Umbilical cord (tissue), 2 donors: ENCODE results near the gene NPSR1. TPM values are rescaled to one million over a fixed set of nuclear protein-coding genes. Genes with fewer than 3 reads are reported as not detected.
"Not testable (repeated sequence)": the region's sequence is repeated elsewhere in the genome, so short reads cannot be mapped to it uniquely, and the experiment has no call there.

Experiments used
- DNase-seq: peaks from one replicate; pipeline ENCODE4 v3.0.0-alpha.2; 2015; ENCODE audit warnings: low spot score
- total RNA-seq: library from RNA; depleted of rRNA; stranded (reverse); fragments of >200 nt; gene quantifications from one replicate; pipeline ENCODE4 v1.2.3, GENCODE V29; 2014; ENCODE audit warnings: low replicate concordance; ENCODE audit not compliant: insufficient read depth

Gene NPSR1
- total RNA-seq, 1 donor from 2014 or later: not detected

DNA sequence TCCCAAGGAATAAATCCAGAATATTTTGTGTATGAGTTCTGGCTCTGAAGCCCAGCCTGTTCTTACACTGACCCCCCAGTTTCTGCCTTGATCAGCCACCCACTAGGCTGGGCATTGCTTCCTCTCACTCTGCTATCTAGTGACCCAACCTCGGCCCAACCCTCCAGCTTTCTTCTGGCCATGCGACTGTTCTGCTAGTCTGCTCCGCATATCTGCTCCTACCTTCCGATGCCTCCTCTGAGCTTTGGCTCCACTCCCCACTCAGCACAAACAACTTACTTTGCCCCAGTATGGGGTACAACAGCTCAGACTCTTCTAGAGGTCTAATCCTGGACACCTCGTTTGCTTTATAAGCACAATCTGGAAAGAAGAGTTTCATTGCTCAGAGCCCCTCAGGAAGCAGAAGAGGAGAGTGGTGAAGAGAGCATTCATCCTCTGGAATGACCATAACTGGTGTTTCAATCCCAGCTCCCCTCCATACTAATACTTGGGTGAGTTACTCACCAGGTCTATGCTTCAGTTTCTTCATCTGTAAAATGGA is 99.6 kb downstream of the NPSR1 start:
- DNase-seq: no peak

DNA sequence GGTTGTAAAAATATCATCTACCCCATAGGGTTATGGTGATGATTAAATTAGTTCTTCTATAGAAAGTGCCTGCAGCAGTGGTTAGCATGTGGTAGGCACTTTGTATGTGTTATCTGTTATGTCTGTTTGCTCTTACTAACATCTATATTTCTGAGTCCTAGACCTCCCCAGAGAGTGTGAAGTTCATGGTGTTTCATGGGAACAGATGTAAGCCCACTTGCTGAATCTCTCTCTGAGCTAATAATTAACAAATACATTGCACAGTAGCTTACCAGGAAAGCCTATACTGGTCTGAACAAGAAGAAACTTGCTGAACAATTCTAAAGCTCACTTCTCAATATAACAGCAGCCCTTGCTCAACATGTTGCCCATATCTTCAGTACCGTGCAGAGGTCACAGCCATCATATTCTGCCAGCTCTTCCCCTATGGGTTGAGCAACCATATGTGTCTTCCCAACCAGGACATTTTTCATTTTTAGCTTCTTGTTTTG is 100.1 kb downstream of the NPSR1 start:
- no peak for DNase-seq

DNA sequence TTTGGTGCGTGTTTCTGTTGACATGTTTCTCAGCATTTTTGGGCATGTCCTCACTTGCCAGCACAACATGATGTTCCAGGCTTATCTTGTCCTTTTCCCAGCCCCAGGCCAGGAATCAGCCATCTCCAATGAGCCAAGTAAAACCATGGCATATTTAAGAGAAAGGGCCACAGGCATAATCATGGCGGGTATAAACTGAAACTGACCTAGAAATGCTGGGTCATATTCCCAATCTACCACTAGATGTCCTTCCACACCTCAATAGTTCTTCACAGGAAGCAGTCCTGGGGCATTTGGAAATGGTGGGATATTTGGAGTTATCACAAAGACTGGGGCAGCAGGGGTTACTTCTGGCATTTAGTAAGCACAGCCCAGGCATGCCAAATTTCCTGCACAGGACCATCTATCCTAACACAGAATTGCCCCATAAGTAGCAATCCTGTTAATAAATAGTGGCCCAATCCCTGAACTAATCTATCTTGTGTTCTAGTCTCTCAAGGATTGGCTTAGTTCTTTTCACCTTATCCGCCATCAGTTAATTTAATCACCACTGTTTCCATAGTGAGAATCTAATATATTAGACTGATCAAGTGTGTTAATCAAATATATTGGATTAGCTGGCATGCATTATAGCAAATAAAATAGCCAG is 101.6 kb downstream of the NPSR1 start:
- DNase-seq: peak; percentile 21

DNA sequence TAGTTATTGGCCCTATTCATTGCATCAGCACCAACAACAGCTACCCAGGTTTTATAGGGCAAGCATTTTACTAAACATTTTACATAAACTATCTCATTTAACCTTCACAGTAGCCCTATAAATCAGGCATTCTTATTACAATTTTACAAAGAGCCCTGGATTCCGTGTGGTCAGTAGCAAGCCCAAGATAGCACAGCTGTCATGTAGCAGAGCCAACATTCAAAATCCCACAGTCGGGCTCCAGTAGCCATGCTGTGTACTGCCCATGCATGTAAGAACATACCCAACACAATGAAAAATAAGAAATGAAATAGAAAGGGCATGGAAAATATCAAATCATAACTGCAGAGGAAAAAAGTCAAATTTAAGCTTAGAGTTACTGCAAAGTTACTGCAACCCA is 102.3 kb downstream of the NPSR1 start:
- DNase-seq: no peak

DNA sequence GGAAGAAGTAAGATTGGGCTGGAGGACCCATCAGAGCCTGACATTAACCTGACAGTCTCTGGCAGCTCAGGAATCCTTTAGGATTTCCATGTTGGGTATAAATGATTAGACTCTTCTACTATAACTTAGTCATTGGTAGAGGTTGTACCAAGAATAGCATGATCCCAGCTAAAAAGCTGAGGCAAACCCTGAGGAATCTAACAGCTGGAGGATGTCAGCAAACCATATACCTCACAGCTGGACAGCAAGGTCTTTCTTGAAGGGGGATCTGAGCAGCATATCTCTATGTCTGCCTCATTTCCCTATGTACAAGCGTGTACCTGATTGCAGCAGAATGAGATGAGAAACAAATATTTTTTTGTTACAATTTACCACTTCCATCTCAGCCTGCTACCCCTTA is 103.2 kb downstream of the NPSR1 start:
- peak; percentile 68 for DNase-seq

DNA sequence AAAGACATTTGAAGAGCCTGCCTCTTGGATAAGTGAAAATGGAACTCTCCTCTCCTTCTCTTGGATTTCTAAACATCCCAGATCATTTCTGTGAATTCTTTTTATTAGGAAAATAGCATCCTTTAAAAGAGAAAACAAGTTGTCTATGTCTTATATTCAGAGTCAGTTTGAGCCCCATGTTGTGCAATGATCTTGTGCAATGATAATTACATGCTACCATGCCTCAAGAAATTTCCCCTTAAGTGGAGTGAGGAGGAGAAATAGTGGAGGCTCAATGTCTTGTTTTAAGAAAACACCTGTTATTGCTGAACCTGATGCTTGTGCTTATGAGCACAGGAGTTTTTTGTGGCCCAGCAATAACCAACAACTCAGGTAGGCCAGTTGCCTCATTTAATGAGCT is 103.6 kb downstream of the NPSR1 start:
- DNase-seq: no peak

DNA sequence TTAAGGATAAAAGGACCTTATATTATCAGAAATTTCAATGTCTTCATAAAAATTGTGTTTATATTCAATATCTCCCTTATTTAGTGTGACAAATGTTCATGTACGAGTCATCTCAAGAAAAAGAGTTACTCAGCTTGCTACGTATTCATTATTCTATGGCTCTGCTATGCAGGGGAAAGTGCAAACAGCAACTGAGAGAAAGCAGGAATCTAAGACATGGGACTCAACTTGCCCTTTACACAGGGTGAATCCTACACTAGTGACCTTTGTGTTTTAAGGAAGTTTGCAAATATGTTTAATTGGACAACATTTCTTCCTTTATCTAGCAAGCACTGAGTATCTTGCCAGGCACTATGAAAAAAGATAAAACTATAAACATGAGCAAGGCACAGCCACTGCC is 104.7 kb downstream of the NPSR1 start:
- peak; percentile 16 for DNase-seq

DNA sequence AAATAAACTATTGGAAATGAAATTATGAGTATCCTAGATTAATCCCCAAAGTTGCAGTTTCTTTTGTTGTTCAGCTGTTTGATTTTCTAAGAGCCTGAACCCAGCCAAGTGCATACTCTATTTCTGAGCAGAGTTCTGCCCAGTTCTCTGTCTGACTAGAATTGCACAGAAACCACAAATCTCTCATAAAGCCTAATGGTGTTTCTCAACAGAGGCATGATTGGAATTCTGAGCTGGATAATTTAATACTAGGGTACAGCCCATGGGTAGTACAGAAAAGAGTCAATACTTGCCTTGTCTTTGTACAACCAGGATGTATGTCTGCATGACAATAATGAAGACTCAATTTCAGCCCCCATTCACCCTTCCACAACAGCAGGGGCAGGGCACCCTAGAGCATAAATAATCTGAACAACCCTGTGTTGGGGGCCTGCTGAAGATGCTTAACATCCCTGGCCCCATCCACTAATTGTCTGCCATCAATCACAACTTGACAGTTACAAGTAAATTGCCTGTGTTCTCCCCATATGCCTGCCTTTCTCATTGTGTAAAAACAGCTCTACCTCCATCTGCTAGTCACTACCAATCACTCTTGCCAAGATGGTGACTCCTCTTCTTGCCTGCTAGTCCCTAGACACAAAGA is 114.4 kb downstream of the NPSR1 start:
- DNase-seq: no peak

DNA sequence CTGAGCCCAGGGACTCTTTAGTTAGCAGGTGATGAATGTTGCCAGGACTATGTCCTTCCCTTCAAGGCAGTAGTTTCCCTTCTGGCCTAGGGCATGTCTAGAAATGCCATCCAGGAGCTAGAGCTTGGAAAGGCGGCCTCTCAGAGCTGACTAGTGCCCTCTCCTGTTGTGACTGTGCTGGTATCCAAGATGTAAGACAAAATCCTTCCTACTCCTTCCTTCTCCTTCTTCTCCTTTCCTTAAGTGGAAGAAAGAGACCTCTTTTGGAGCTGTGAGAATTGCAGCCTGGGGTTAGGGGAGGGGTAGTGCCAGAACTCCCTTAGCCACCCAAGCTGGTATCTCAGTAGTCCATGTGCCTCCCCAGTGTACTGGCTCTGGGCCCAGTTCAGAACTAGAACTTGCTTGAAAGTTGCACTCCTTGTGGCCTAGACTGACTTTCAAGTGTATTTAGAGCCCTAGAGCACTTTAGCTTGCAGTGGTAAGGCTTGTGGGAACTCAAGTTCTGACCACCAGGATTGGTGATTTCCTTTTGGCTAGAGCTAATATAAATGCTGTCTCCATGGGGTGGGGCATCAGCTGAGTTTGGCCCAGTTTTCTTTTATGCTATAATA is 118.8 kb downstream of the NPSR1 start:
- no peak for DNase-seq

DNA sequence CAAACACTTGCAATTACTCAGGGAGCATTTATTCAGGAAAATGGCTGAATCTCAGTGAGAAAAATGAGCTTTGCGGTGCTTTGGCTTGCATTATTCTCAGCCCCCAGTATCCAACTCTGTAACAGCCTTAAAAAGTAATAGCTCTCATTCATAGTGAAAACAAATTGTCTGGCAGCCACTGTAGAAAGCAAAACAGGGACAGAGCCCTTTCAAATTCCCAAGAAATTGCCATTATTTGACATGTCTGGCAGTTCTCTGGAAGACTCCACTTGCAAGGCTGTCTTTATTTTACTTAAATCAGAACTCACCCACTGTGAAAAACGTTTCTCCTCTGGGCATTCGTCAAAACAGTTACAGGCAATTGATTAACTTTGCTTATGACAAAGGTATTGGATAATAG is 122.5 kb downstream of the NPSR1 start:
- no peak for DNase-seq

DNA sequence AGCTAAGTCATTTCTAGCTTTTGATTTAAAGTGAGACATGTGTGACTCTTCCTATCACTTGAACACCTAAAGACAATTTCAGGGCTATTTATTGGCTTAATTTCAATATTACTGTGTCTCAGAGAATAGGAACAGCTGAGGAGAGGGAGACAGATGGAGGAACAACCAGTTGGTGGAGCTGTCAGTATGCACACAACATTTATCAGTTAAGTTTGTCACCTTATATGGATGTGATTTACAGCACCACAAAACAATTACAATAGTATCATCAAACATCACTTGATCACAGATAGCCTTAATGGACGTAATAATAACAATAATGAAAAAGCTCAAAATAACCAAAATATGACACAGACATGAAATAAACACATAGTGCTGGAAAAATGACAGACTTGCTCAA is 129.6 kb downstream of the NPSR1 start:
- DNase-seq: no peak

DNA sequence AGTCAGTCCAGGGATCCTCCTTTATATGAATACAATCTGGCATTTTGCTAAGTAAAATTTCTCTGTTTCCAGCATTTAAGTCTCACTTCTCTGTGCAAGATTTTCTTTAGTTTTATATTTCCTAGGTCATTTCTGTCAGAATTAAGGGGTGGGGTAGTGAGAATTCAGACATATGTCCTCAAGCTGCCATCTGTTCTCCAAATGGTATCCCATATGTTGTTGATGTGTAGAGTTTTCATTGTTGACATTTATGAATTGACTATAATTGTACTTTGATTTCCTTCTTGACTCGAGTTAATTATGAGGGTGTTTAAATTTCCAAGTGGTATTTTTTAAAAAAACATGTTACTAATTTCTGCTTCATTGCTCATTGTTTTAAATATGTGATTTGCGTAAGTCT is 148.8 kb downstream of the NPSR1 start:
- DNase-seq: no peak

DNA sequence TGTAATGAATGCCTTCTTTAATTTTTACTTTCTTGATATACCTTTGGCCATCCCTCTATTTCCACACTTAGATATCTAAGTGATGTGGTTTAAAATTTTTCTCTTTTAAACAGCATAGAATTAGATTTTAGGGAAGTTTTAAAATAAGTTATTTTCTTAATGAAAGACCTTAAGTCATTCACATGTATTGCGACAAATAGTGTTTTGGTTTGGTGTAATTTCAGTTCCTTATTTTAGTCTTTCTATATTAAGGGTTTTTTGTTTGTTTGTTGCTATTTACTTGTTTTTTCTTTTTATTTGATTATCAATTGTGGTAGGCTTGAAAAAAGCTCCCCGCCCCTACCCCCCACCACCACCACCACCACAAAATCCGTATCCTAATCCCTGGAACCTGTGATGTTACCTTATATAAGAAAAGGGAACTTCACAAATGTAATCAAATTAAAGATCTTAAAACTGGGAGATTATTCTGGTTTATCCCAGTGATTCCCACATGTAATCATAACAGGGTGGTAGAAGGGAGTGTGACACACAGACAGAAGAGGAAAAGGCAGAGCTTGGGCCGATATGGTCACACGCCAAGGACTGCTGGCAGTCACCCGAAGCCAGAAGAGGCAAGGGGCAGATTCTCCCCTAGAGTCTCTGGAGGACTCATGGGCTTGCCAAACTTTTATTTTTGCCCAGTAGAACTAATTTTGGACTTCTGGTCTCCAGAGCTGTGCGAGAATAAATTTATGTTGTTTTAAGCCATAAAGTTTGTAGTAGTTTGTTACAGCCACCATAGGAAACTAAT is 149.7 kb downstream of the NPSR1 start:
- DNase-seq: no peak

DNA sequence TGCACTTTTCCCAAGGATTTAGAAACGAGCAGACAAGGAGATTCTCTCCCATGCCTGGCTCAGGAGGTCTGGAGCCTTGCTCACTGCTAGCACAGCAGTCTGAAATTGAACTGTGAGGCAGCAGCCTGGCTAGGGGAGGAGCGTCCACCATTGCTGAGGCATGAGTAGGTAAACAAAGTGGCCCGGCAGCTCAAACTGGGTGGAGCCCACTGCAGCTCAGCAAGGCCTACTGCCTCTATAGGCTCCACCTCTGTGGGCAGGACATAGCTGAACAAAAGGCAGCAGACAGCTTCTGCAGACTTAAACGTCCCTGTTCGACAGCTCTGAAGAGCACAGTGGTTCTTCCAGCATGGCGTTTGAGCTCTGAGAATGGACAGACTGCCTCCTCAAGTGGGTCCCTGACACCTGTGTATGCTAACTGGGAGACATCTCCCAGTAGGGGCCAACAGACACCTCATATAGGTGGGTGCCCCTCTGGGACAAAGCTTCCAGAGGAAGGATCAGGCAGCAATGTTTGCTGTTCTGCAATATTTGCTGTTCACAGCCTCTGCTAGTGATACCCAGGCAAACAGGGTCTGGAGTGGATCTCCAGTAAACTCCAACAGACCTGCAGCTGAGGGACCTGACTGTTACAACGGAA is 156.3 kb downstream of the NPSR1 start:
- DNase-seq: not testable (repeated sequence)

DNA sequence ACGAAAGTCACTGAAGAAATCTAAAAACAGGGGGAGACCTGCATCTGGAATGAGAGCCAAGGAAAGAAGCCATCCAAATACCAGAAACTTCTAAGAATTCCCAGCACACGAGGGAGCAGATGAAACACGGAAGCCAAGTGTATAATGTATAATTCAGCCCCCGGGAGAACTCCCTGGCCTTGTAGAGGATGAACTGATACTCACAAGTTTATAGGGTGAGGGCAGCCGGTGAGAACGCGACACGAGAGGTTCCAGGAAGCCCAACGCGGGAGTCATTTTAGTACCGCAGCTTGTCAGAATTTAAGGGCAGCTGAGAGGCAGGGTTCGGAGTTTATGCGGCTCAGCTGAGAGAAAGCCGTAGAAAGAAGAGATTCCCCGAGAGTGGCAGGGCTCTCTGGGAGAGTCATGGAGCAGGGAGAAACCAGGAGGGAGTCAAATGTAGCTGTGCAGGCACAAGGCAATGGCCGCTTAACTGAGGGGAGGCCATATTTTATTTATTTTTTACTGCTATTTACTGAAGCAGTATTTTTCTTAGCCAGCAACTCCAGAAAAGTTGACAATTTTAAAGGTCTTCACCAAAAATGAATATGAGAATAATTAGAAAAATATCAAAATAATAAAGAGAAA is 164.0 kb downstream of the NPSR1 start:
- peak; percentile 14 for DNase-seq

DNA sequence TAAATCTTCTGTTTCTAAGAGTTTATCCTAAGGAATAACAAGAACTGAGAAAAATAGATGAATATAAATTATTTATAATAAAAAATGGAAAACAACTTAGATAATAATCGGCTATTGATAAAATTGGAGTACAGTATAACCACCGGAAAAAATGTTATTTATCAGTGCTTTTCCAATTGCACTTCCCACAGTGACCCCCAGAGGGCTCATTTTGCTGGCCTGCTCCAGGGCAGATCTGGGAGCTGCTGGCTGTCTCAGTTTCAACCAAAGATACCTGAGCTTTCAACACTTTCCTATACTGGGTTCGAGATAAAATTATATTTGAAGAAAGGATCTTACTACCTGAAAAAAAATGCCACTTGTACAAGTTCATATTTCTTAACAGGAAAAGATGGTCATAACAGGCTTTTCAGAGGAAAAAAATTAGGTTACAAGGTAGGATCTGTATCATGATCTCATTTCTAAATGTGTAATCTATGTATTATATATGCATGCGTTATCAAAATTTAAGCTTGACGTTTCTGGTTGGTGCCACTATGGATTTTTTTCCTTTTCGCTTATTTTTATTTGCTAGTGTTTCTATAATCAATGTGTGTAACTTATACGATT is 165.7 kb downstream of the NPSR1 start:
- DNase-seq: peak; percentile 27

DNA sequence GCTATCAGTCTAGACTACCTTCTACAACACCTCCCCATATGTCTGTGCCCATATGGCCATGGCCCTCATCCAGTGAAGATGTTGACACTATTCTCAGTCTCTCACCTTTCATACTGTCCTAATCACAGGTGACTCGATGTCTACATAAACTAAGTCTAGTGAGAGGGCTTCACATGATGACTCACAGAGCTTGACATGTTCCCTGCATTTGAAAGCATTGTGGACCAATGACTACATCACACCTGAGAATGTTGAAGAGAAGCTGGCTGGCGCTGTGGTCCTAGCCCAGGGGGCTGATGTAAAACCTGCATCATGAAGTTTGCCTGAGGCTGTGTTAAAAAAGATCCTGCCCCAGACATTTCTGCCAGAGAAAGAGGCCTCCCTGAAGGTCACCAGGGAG is 167.2 kb downstream of the NPSR1 start:
- no peak for DNase-seq

DNA sequence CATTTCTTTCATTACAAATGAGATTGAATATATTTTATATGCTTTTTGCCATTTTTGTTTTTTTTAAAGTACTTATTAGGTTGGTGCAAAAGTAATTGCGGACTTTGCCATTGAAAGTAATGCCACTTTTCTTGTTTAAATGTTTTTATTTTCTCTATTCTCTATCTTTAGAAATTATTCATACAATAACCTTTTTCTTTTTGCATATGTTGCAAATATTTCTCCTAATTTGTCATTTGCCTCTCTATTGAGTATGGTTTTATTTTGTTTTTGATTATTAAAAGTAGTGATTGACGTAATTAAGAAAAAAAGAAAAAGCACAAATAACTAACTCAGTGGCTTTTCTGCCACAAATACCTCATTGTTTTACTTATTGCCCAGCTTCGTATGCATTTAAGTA is 172.4 kb downstream of the NPSR1 start:
- DNase-seq: no peak

DNA sequence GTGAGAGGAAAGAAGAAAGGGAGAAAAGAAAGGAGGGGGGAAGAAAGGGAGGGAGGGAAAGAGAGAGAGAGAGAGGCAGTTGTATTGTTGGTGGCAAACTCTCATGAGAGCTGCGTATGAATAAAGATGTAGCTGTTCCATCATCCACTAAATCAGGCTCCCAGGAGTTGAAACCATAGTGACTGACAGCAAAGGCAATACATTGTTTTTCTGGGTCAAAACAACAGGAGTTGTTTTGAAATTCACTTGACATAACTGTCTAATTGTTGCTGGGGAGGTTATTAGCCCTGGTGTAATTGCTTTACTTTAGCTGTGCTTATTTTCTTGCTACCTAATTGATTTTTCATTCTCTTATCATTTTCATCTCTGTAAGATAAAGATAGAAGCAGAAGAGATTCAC is 173.4 kb downstream of the NPSR1 start:
- no peak for DNase-seq

DNA sequence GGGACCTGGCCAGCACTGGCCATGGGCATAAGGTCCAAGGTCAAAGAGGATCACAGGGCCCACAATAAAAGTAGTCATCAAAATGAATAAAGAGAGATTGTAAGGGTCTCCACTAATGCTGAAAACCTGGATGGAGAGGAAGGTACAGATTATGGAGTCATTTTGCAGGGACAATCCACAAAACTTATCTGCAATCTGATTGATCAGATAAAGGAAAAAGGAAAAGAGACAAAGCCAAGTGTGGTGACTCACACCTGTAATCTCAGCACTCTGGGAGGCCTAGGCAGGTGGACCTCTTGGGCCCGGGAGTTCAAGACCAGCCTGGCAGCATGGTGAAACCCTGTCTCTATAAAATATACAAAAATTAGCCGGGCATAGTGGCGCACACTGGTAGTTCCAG is 174.0 kb downstream of the NPSR1 start:
- DNase-seq: no peak
